K562 (cell line): ENCODE results near the gene ELOVL1. TPM values are rescaled to one million over a fixed set of nuclear protein-coding genes. Genes with fewer than 3 reads are reported as not detected.

Source experiments
- CSDE1 ChIP-seq, 2 experiments: fragments of 450-650 bp; IDR thresholded peaks; 2 replicates each; pipeline ENCODE4 v1.6.1; 2016; ENCODE audit warnings: mild to moderate bottlenecking in 1 of 2
- ELF1 ChIP-seq: fragments of 200-800 bp; sonication (Bioruptor generic); IDR thresholded peaks from 2 replicates; pipeline ENCODE4 v1.6.1; 2016; ENCODE audit warnings: missing genetic modification characterization, missing compliant biosample characterization
- FOSL1 ChIP-seq: fragments of 200-800 bp; sonication (Bioruptor generic); conservative IDR thresholded peaks from 2 replicates; pipeline ENCODE4 v1.6.1; 2016; ENCODE audit warnings: missing genetic modification characterization, missing compliant biosample characterization
- GTF2F1 ChIP-seq: IDR thresholded peaks from 2 replicates; pipeline ENCODE4 v1.6.1; 2011; ENCODE audit warnings: low read depth, low read length, improper control_type of control experiment
- HEY1 ChIP-seq: fragments of 250-450 bp; sonication (Bioruptor Pico); IDR thresholded peaks from 2 replicates; pipeline ENCODE4 v1.5.0; 2020; ENCODE audit warnings: mild to moderate bottlenecking, moderate library complexity, borderline replicate concordance
- HMBOX1 ChIP-seq: sonication (generic); IDR thresholded peaks from 2 replicates; pipeline ENCODE4 v1.6.1; 2016
- HNRNPK ChIP-seq: fragments of 200-400 bp; formaldehyde crosslinking; IDR thresholded peaks from one replicate; pipeline ENCODE4 v1.6.1; 2018; ENCODE audit warnings: mild to moderate bottlenecking, low read depth, low read length; ENCODE audit not compliant: poor library complexity, severe bottlenecking
- HSF4 ChIP-seq: fragments of 250-450 bp; sonication (Bioruptor Pico); IDR thresholded peaks from 2 replicates; pipeline ENCODE4 v2.1.2; 2022; ENCODE audit warnings: mild to moderate bottlenecking, moderate library complexity, borderline replicate concordance
- KLF16 ChIP-seq: IDR thresholded peaks from 2 replicates; pipeline ENCODE4 v1.6.1; 2016; ENCODE audit warnings: antibody characterized with exemption
- MAFK ChIP-seq: IDR thresholded peaks from 2 replicates; pipeline ENCODE4 v1.6.1; 2011; ENCODE audit warnings: low read length, improper control_type of control experiment
- MYC ChIP-seq, 2 experiments: fragments of 250-450 bp in 1 of 2; sonication (Bioruptor Pico) in 1 of 2; IDR thresholded peaks; 2 replicates each; pipeline versions ENCODE4 v1.5.1 to v1.6.1; 2012 to 2021; ENCODE audit warnings: low read depth in 2 of 2, borderline replicate concordance in 1 of 2, improper control_type of control experiment in 1 of 2, low read length in 1 of 2, mild to moderate bottlenecking in 1 of 2, moderate library complexity in 1 of 2
- MYNN ChIP-seq, 2 experiments: sonication (generic); formaldehyde crosslinking in 1 of 2; IDR thresholded peaks; 2 replicates each; pipeline versions ENCODE4 v1.5.0 to v1.6.1; 2016 to 2020; ENCODE audit warnings: antibody characterized with exemption in 1 of 2, missing genetic modification reagents in 1 of 2
- NBN ChIP-seq: fragments of 450-650 bp; IDR thresholded peaks from 2 replicates; pipeline ENCODE4 v1.6.1; 2016; ENCODE audit warnings: low read depth, mild to moderate bottlenecking
- NCOA1 ChIP-seq: fragments of 450-650 bp; IDR thresholded peaks from 2 replicates; pipeline ENCODE4 v1.6.1; 2016; ENCODE audit warnings: low read depth
- NONO ChIP-seq, 2 experiments: fragments of 200-400 bp in 1 of 2; fragments of 450-650 bp in 1 of 2; formaldehyde crosslinking in 1 of 2; IDR thresholded peaks; 2 replicates each; pipeline ENCODE4 v1.6.1; 2017; ENCODE audit warnings: low read depth in 2 of 2, mild to moderate bottlenecking in 2 of 2, moderate library complexity in 2 of 2, low read length in 1 of 2
- RFX5 ChIP-seq: IDR thresholded peaks from 2 replicates; pipeline ENCODE4 v1.6.1; 2011; ENCODE audit warnings: low read depth, mild to moderate bottlenecking, improper control_type of control experiment, low read length
- TARDBP ChIP-seq: fragments of 450-650 bp; IDR thresholded peaks from 2 replicates; pipeline ENCODE4 v1.6.1; 2016
- ZC3H4 ChIP-seq: sonication (generic); formaldehyde crosslinking; IDR thresholded peaks from 2 replicates; pipeline ENCODE4 v1.9.0; 2021; ENCODE audit warnings: missing genetic modification reagents, borderline replicate concordance
- ZFPM2 ChIP-seq: fragments of 250-450 bp; sonication (Bioruptor Pico); IDR thresholded peaks from 2 replicates; pipeline ENCODE4 v1.5.1; 2022; ENCODE audit warnings: mild to moderate bottlenecking
- ZNF253 ChIP-seq: fragments of 250-450 bp; sonication (Bioruptor Pico); conservative IDR thresholded peaks from 2 replicates; pipeline ENCODE4 v1.6.1; 2021; ENCODE audit warnings: mild to moderate bottlenecking
- ZNF41 ChIP-seq: fragments of 250-450 bp; sonication (Bioruptor Pico); conservative IDR thresholded peaks from 2 replicates; pipeline ENCODE4 v1.4.0; 2020; ENCODE audit warnings: mild to moderate bottlenecking
- ZNF436 ChIP-seq: fragments of 250-450, 450-650 bp; sonication (Bioruptor Pico); formaldehyde crosslinking; IDR thresholded peaks from 2 replicates; pipeline ENCODE4 v1.7.0; 2020; ENCODE audit warnings: mild to moderate bottlenecking
- ZNF639 ChIP-seq, 2 experiments: fragments of 200-800 bp in 1 of 2; sonication (Bioruptor generic) in 1 of 2; sonication (generic) in 1 of 2; formaldehyde crosslinking in 1 of 2; IDR thresholded peaks in 1 of 2; conservative IDR thresholded peaks in 1 of 2; 2 replicates each; pipeline versions ENCODE4 v1.5.0 to v1.6.1; 2016 to 2020; ENCODE audit warnings: missing compliant biosample characterization in 1 of 2, missing genetic modification characterization in 1 of 2, missing genetic modification reagents in 1 of 2
- polyA plus RNA-seq, 8 experiments: library from polyadenylated mRNA; depleted of rRNA in 4 of 8; stranded (reverse) in 5 of 8; unstranded in 3 of 8; fragments of >200 nt; fragmentation: Nextera tagmentation in 2 of 8; fragmentation: Illumina TruSeq in 1 of 8; extraction: Ambion mirVana in 2 of 8; extraction: Trizol in 1 of 8; gene quantifications; 2 replicates each; pipeline versions ENCODE4 v1.2.1 to v1.2.3, GENCODE V29; 2011 to 2014; ENCODE audit warnings: inconsistent platforms in 1 of 8, missing spikeins in 1 of 8
- total RNA-seq, 7 experiments: library from RNA; depleted of rRNA in 6 of 7; stranded (reverse); fragments of >200 nt in 6 of 7; fragmentation: Illumina TruSeq in 2 of 7; extraction: Trizol in 2 of 7; gene quantifications; 2 replicates each; pipeline versions ENCODE4 v1.2.1 to v1.2.3, GENCODE V29; 2011 to 2021; ENCODE audit warnings: low replicate concordance in 1 of 7
- TF ChIP-seq, protein P1 (sequence below): fragments of 150-350 bp; IDR thresholded peaks from 2 replicates; pipeline ENCODE4 v1.6.1; 2014; ENCODE audit warnings: low read depth, mild to moderate bottlenecking, low read length, borderline replicate concordance

ELOVL1 gene
- total and polyA plus RNA-seq, 9 of the 15 experiments (the other 6 are each of a cell fraction or from before 2014, with no cell fraction given): 51.0 to 157 (median 70.3) TPM

DNA sequence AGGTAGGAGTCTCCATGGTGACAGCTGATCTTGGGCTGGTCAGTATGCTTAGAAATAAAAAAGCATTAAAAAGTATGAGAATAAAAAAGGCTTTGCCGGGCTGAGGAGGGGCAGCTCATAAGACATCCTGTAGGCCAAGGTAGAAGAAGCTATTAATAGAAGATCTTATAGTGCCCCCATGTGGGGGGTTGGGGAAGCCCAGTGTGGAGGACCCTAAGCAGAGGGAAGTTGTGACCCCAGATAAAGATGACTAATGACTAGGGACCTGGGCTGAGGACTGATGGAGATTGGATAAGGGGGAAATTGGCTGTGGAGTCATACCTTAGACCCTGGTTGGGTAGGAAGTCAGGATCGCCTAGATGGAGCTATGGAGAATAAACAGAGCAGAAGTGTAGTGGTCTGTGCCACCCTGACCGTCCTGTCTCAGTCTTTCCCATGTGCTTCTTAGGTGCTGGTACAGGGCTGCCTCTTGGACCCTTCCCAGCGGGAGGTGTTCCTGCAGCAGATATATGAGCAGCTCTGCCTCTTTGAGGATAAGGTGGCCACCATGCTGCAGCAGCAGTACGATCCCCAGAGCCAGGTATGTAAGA, 46.9 kb upstream of the ELOVL1 start (continued):
- TF ChIP-seq, protein P1, sequence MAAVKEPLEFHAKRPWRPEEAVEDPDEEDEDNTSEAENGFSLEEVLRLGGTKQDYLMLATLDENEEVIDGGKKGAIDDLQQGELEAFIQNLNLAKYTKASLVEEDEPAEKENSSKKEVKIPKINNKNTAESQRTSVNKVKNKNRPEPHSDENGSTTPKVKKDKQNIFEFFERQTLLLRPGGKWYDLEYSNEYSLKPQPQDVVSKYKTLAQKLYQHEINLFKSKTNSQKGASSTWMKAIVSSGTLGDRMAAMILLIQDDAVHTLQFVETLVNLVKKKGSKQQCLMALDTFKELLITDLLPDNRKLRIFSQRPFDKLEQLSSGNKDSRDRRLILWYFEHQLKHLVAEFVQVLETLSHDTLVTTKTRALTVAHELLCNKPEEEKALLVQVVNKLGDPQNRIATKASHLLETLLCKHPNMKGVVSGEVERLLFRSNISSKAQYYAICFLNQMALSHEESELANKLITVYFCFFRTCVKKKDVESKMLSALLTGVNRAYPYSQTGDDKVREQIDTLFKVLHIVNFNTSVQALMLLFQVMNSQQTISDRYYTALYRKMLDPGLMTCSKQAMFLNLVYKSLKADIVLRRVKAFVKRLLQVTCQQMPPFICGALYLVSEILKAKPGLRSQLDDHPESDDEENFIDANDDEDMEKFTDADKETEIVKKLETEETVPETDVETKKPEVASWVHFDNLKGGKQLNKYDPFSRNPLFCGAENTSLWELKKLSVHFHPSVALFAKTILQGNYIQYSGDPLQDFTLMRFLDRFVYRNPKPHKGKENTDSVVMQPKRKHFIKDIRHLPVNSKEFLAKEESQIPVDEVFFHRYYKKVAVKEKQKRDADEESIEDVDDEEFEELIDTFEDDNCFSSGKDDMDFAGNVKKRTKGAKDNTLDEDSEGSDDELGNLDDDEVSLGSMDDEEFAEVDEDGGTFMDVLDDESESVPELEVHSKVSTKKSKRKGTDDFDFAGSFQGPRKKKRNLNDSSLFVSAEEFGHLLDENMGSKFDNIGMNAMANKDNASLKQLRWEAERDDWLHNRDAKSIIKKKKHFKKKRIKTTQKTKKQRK: no peak
- TF ChIP-seq FOSL1 (tag) (peak; percentile 86), KLF16 (no peak), NCOA1 (no peak), ZNF436 (no peak), TARDBP (no peak), CSDE1 (IDR thresholded peaks at IDR 0.05) (no peak), MYNN (IDR thresholded peaks at IDR 0.05) (0 out of 2 replicates have a peak, but pooled peaks have one; percentile 12), MYNN (CRISPR knock-in tag; IDR thresholded peaks at IDR 0.05) (no peak), HMBOX1 (peak; percentile 53), ZFPM2 (CRISPR knock-in tag) (no peak), HNRNPK (no peak), HSF4 (CRISPR knock-in tag) (no peak), HEY1 (CRISPR knock-in tag) (no peak), NONO (IDR thresholded peaks at IDR 0.05; ENCODE audit: low read depth in 2 of 2, low read length in 1 of 2) (peak in 1 of 2 experiments; percentile 47; a peak in 1 of 4 replicates), ZNF639 (CRISPR knock-in tag; conservative IDR thresholded peaks at IDR 0.05 in 1 of 2, IDR thresholded peaks at IDR 0.05 in 1 of 2) (no peak), ZC3H4 (CRISPR knock-in tag) (no peak), ZNF41 (0 out of 2 replicates have a peak, but pooled peaks have one; percentile 26), ZNF253 (no peak), MYC (IDR thresholded peaks at IDR 0.05; ENCODE audit: low read depth, low read length) (no peak), MYC (CRISPR knock-in tag; IDR thresholded peaks at IDR 0.05; ENCODE audit: borderline replicate concordance, low read depth) (no peak), ELF1 (tag) (no peak), RFX5 (no peak), NBN (no peak), GTF2F1 (no peak), MAFK (no peak)
